Activated naive CD4-positive, alpha-beta T cell (primary cell): ENCODE data around the gene GTPBP2.

Source experiments
- DNase-seq, 4 experiments: peaks; one replicate each; lab custom pipeline; 2025; lab: John Stamatoyannopoulos, UW

Gene GTPBP2

GRCh38 chr6:43575772-43576551, 53.1 kb downstream of the GTPBP2 start, which contains the start of the genes POLH and XPO5:
Gene POLH (plus strand): TSS chr6:43576185. CDS start chr6:43582320, 6,135 bp downstream.
Gene XPO5 (minus strand): TSS chr6:43576038. CDS start chr6:43575864, 174 bp downstream.
- peak; percentile 62 to 88 (median 80) for DNase-seq

- peak in 2 of 4 experiments; percentile 31 to 36 for DNase-seq
Observed at GRCh38 chr6:43575105-43575771, 53.8 kb downstream of the GTPBP2 start.

DNA sequence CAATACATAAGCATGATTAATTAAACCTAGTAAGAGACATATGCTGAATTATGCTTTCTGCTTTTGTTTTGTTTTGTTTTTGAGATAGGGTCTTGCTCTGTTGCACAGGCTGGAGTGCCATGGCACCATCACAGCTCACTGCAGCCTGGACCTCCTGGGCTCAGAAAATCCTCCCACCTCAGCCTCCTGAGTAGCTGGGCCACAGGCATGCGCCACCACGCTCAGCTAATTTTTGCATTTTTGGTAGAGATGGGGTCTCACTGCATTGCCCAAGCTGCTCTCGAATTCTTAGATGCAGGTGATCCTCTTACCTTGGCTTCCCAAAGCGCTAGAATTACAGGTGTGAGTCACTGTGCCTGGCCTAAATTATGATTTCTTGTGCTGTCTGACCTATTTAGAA, 57.0 kb downstream of the GTPBP2 start:
- DNase-seq = no peak

DNA sequence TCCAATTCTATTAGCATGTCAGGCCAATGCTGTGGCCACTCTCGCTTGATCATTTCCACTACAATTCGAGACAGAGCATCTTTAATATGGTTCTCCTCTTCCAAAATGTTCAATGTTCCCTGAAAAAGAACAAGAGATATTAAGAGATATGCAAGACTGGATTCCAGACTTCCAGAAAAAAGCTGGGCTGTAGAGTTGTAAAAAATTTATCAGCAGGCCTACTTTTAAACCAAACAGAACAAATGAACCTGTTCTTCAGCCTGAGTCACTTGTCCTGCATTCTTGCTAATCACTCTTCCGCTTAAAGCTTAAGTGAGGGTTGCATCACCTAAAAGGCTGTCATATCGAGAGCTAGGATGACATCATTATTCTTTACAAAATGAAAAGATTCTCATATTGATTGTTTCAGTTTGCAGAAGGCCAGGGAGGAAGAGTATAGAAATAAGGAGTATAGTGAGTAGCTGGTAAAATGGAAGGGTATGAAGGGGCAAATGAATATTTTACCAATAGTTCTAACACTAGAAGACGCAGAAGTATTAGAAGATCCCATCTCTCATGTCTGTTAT, 58.1 kb downstream of the GTPBP2 start:
- DNase-seq = no peak
